Measurements from ENCODE around the gene CELF4.

- TF ChIP-seq POLR2A (IDR thresholded peaks at IDR 0.05) = no peak
- no peak for TF ChIP-seq CTCF (IDR thresholded peaks at IDR 0.05)
Observed at GRCh38 chr18:37219257-37219656, 346.3 kb downstream of the CELF4 start.
